H9 (cell line): ENCODE measurements around the gene R3HCC1L. TPM values are rescaled to one million over a fixed set of nuclear protein-coding genes. Genes with fewer than 3 reads are reported as not detected.

Source experiments
- DNase-seq: peaks from one replicate; pipeline ENCODE4 v3.0.0-alpha.2; 2017
- H2AFZ ChIP-seq: one replicate; pipeline ENCODE4 v1.6.1; 2013; ENCODE audit warnings: mild to moderate bottlenecking, low read length, control low read depth, moderate library complexity
- H2AK5ac ChIP-seq: 2 replicates; pipeline ENCODE4 v1.6.1; 2013; ENCODE audit warnings: low read length, control low read depth, mixed read lengths; ENCODE audit not compliant: insufficient read length
- H2BK120ac ChIP-seq: one replicate; pipeline ENCODE4 v1.6.1; 2013; ENCODE audit warnings: low read depth, mild to moderate bottlenecking, low read length, control low read depth, inconsistent platforms; ENCODE audit not compliant: poor library complexity, severe bottlenecking
- H2BK12ac ChIP-seq: 2 replicates; pipeline ENCODE4 v1.6.1; 2013; ENCODE audit warnings: low read length, control low read depth, mixed read lengths, low read depth; ENCODE audit not compliant: insufficient read length
- H2BK15ac ChIP-seq: 2 replicates; pipeline ENCODE4 v1.6.1; 2013; ENCODE audit warnings: low read depth, low read length, control low read depth
- H2BK20ac ChIP-seq: one replicate; pipeline ENCODE4 v1.6.1; 2013; ENCODE audit warnings: low read depth, mild to moderate bottlenecking, low read length, control low read depth, inconsistent platforms; ENCODE audit not compliant: poor library complexity, severe bottlenecking
- H2BK5ac ChIP-seq: 2 replicates; pipeline ENCODE4 v1.6.1; 2013; ENCODE audit warnings: low read length, control low read depth, mixed read lengths; ENCODE audit not compliant: insufficient read length
- H3K14ac ChIP-seq: 2 replicates; pipeline ENCODE4 v1.6.1; 2013; ENCODE audit warnings: low read length, control low read depth; ENCODE audit not compliant: insufficient read depth
- H3K18ac ChIP-seq: 2 replicates; pipeline ENCODE4 v1.6.1; 2013; ENCODE audit warnings: low read depth, mild to moderate bottlenecking, mixed read lengths, low read length, control low read depth; ENCODE audit not compliant: insufficient read length
- H3K23ac ChIP-seq: 2 replicates; pipeline ENCODE4 v1.6.1; 2013; ENCODE audit warnings: low read length, control low read depth, mixed read lengths, low read depth; ENCODE audit not compliant: insufficient read length
- H3K23me2 ChIP-seq: 2 replicates; pipeline ENCODE4 v1.6.1; 2013; ENCODE audit warnings: low read depth, mild to moderate bottlenecking, mixed read lengths, low read length, control low read depth; ENCODE audit not compliant: insufficient read length, poor library complexity, severe bottlenecking
- H3K27ac ChIP-seq: 2 replicates; pipeline ENCODE4 v1.5.1; 2013; ENCODE audit warnings: low read length, control low read depth, mixed read lengths, low read depth; ENCODE audit not compliant: insufficient read length
- H3K27me3 ChIP-seq: 2 replicates; pipeline ENCODE4 v1.6.1; 2013; ENCODE audit warnings: low read length, control low read depth, inconsistent platforms; ENCODE audit not compliant: insufficient read depth
- H3K4ac ChIP-seq: 2 replicates; pipeline ENCODE4 v1.6.1; 2013; ENCODE audit warnings: low read depth, mild to moderate bottlenecking, control low read depth, inconsistent platforms, low read length, moderate library complexity
- H3K4me1 ChIP-seq: 2 replicates; pipeline ENCODE4 v1.6.1; 2013; ENCODE audit warnings: low read length, control low read depth, inconsistent platforms; ENCODE audit not compliant: insufficient read depth
- H3K4me2 ChIP-seq: 2 replicates; pipeline ENCODE4 v1.6.1; 2013; ENCODE audit warnings: low read length, control low read depth, mixed read lengths; ENCODE audit not compliant: insufficient read length, insufficient read depth
- H3K56ac ChIP-seq: 2 replicates; pipeline ENCODE4 v1.6.1; 2013; ENCODE audit warnings: low read depth, mild to moderate bottlenecking, mixed read lengths, low read length, control low read depth; ENCODE audit not compliant: insufficient read length
- H3K79me1 ChIP-seq: 2 replicates; pipeline ENCODE4 v1.6.1; 2013; ENCODE audit warnings: low read depth, mild to moderate bottlenecking, moderate library complexity, low read length, control low read depth, inconsistent platforms; ENCODE audit not compliant: insufficient read depth, poor library complexity, severe bottlenecking
- H3K79me2 ChIP-seq: 2 replicates; pipeline ENCODE4 v1.6.1; 2013; ENCODE audit warnings: low read length, control low read depth, inconsistent platforms; ENCODE audit not compliant: insufficient read depth
- H3K9ac ChIP-seq: 2 replicates; pipeline ENCODE4 v1.6.1; 2013; ENCODE audit warnings: low read length, control low read depth, mixed read lengths; ENCODE audit not compliant: insufficient read length; ENCODE audit errors: extremely low read depth
- H3K9me3 ChIP-seq: one replicate; pipeline ENCODE4 v1.6.1; 2013; ENCODE audit warnings: low read depth, low read length, inconsistent platforms; ENCODE audit not compliant: control insufficient read depth
- H3T11ph ChIP-seq: one replicate; pipeline ENCODE4 v1.6.1; 2013; ENCODE audit warnings: mild to moderate bottlenecking, low read length, control low read depth, inconsistent platforms
- H4K20me1 ChIP-seq: one replicate; pipeline ENCODE4 v1.6.1; 2013; ENCODE audit not compliant: control insufficient read depth, insufficient read length, insufficient read depth
- H4K5ac ChIP-seq: 2 replicates; pipeline ENCODE4 v1.6.1; 2013; ENCODE audit warnings: low read depth, mild to moderate bottlenecking, mixed read lengths, low read length, control low read depth; ENCODE audit not compliant: insufficient read length
- H4K8ac ChIP-seq: replicated peaks from 2 replicates; pipeline ENCODE4 v1.6.1; 2013; ENCODE audit warnings: low read length, control low read depth, mixed read lengths, low read depth; ENCODE audit not compliant: insufficient read length
- H4K91ac ChIP-seq: 2 replicates; pipeline ENCODE4 v1.6.1; 2013; ENCODE audit warnings: low read depth, mild to moderate bottlenecking, moderate library complexity, mixed read lengths, low read length, control low read depth; ENCODE audit not compliant: insufficient read length
- H3K27ac Mint-ChIP-seq, 3 experiments: 2 replicates in 2 of 3; 3 replicates in 1 of 3; pipeline ENCODE4 v1.8.0; 2020 to 2021; ENCODE audit warnings: mixed read lengths in 3 of 3, mild to moderate bottlenecking in 1 of 3, moderate library complexity in 1 of 3
- H3K27me3 Mint-ChIP-seq: 2 replicates; pipeline ENCODE4 v1.8.0; 2021; ENCODE audit warnings: low read depth, mild to moderate bottlenecking, moderate library complexity, mixed read lengths
- H3K36me3 Mint-ChIP-seq, 3 experiments: 2 replicates in 2 of 3; 3 replicates in 1 of 3; pipeline ENCODE4 v1.8.0; 2020 to 2021; ENCODE audit warnings: low read depth in 3 of 3, mixed read lengths in 3 of 3; ENCODE audit not compliant: insufficient read depth in 1 of 3
- H3K4me1 Mint-ChIP-seq, 2 experiments: 2 replicates each; pipeline ENCODE4 v1.8.0; 2020; ENCODE audit warnings: mixed read lengths in 2 of 2
- H3K4me3 Mint-ChIP-seq, 2 experiments: 2 replicates in 1 of 2; 3 replicates in 1 of 2; pipeline ENCODE4 v1.8.0; 2020 to 2021; ENCODE audit warnings: mild to moderate bottlenecking in 2 of 2, mixed read lengths in 2 of 2, moderate library complexity in 1 of 2
- H3K9me3 Mint-ChIP-seq, 2 experiments: 2 replicates in 1 of 2; 3 replicates in 1 of 2; pipeline ENCODE4 v1.8.0; 2020; ENCODE audit warnings: mild to moderate bottlenecking in 2 of 2, mixed read lengths in 2 of 2, moderate library complexity in 1 of 2
- WGBS: extraction: QIAGEN DNeasy Blood & Tissue Kit; methylation state at CpG from one replicate; pipeline ENCODE4 v1.1.7; 2013; ENCODE audit warnings: missing lambda C conversion rate, low lambda C conversion rate, mixed read lengths; ENCODE audit not compliant: insufficient read length; ENCODE audit errors: extremely low coverage; 5-methylcytosine and 5-hydroxymethylcytosine counted together
- total RNA-seq: library from RNA; stranded (reverse); gene quantifications from 2 replicates; pipeline ENCODE4 v1.2.1, GENCODE V29; 2021
- TF ChIP-seq, protein P1 (sequence below): fragments of 200-600 bp; sonication (generic); conservative IDR thresholded peaks from 3 replicates; pipeline ENCODE4 v1.8.0; 2021; ENCODE audit warnings: antibody characterized with exemption, mild to moderate bottlenecking

R3HCC1L gene
- total RNA-seq, 1 experiment from 2014 or later: 18.5 TPM

DNA sequence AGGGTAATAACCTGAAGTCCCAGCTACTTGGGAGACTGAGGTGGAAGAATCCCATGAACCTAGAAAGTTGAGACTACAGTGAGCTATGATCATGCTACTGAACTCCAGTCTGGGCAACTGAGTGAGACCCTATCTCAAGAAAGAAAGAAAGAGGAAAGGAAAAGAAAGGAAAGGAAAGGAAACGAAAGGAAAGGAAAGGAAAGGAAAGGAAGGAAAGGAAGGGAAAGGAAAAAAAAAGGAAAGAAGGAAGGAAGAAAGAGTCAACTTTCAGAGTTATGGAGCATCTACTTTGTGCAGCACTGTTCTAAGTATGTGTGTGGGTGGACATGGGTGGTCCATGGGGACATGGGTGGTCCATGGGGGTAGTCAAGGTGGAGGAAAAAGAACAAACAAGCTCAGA, 24.1 kb upstream of the R3HCC1L start:
- no peaks in the 10 kb centered on the region for H4K20me1 ChIP-seq
- TF ChIP-seq, protein P1, sequence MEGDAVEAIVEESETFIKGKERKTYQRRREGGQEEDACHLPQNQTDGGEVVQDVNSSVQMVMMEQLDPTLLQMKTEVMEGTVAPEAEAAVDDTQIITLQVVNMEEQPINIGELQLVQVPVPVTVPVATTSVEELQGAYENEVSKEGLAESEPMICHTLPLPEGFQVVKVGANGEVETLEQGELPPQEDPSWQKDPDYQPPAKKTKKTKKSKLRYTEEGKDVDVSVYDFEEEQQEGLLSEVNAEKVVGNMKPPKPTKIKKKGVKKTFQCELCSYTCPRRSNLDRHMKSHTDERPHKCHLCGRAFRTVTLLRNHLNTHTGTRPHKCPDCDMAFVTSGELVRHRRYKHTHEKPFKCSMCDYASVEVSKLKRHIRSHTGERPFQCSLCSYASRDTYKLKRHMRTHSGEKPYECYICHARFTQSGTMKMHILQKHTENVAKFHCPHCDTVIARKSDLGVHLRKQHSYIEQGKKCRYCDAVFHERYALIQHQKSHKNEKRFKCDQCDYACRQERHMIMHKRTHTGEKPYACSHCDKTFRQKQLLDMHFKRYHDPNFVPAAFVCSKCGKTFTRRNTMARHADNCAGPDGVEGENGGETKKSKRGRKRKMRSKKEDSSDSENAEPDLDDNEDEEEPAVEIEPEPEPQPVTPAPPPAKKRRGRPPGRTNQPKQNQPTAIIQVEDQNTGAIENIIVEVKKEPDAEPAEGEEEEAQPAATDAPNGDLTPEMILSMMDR: no peak
- H3K27me3 Mint-ChIP-seq: peaks cover 17% of the 10 kb centered on the region
- no peak overlapping the region for H2BK12ac ChIP-seq
- H3K18ac ChIP-seq: no peak overlapping the region
- H3K27ac Mint-ChIP-seq: no peak overlapping the region; a peak in 1 of 7 replicates
- no peak overlapping the region for H4K91ac ChIP-seq
- H3K56ac ChIP-seq: no peak overlapping the region
- no peaks in the 10 kb centered on the region for H3K36me3 Mint-ChIP-seq
- H2AK5ac ChIP-seq: no peak overlapping the region
- no peak for DNase-seq
- no peak overlapping the region for H3K14ac ChIP-seq
- no peaks in the 10 kb centered on the region for H3K79me1 ChIP-seq
- H3K4me2 ChIP-seq: no peak overlapping the region
- no peaks in the 10 kb centered on the region for H3K9me3 ChIP-seq
- no peaks in the 10 kb centered on the region; a peak in 2 of 5 replicates for H3K9me3 Mint-ChIP-seq
- H2AFZ ChIP-seq: no peak overlapping the region
- H2BK5ac ChIP-seq: no peak overlapping the region
- WGBS: no CpG with 5 or more reads among the region's 1 CpG
- H2BK20ac ChIP-seq: no peak overlapping the region
- H3K9ac ChIP-seq: no peak overlapping the region
- H3K27me3 ChIP-seq: no peaks in the 10 kb centered on the region
- no peak overlapping the region for H3T11ph ChIP-seq
- no peak overlapping the region for H3K4ac ChIP-seq
- H3K23ac ChIP-seq: no peak overlapping the region
- H3K79me2 ChIP-seq: no peaks in the 10 kb centered on the region
- no peaks in the 10 kb centered on the region for H3K4me1 ChIP-seq
- no peak overlapping the region for H2BK15ac ChIP-seq
- H3K4me1 Mint-ChIP-seq: peaks cover 3% of the 10 kb centered on the region in 2 experiments; a peak in 2 of 4 replicates
- no peaks in the 10 kb centered on the region for H3K23me2 ChIP-seq
- no peak overlapping the region for H4K8ac ChIP-seq
- H4K5ac ChIP-seq: no peak overlapping the region
- no peak overlapping the region for H3K4me3 Mint-ChIP-seq
- H2BK120ac ChIP-seq: no peak overlapping the region
- H3K27ac ChIP-seq: no peak overlapping the region
